ENCODE results near the gene ATP8B3. TPM values are rescaled to one million over a fixed set of nuclear protein-coding genes. Genes with fewer than 3 reads are reported as not detected.

The ATP8B3 gene
- total RNA-seq, 4 donors from 2014 or later, result 1.3 to 2.0 (median 1.6) TPM; not detected in 1

- Histone ChIP-seq H3K9me3 (no peaks in the 10 kb centered on the region), H3K4me1 (no peaks in the 10 kb centered on the region), H3K36me3 (no peaks in the 10 kb centered on the region), H3K4me3 (replicated peaks in 1 of 3) (no peak overlapping the region), H3K27ac (no peak overlapping the region), H3K27me3 (peaks cover 33% of the 10 kb centered on the region)
- WGBS, 2 donors, result 0 to 3% methylated on average over 6 to 8 of the region's 17 CpGs
- no peak for TF ChIP-seq POLR2A (IDR thresholded peaks at IDR 0.05)
- TF ChIP-seq CTCF (IDR thresholded peaks at IDR 0.05), result no peak
- no peak for DNase-seq
- intact Hi-C loops (cut with DNase I), result no loop called here
Observed at GRCh38 chr19:1760020-1760419, 52.1 kb downstream of the ATP8B3 start.

- H3K4me1 ChIP-seq, result no peaks in the 10 kb centered on the region
- no peak overlapping the region for H3K27ac ChIP-seq
- H3K4me3 ChIP-seq (replicated peaks in 1 of 3), result no peak overlapping the region
- peaks cover 33% of the 10 kb centered on the region for H3K27me3 ChIP-seq
- intact Hi-C loops (cut with DNase I), result no loop called here
- TF ChIP-seq CTCF (IDR thresholded peaks at IDR 0.05), result no peak
- TF ChIP-seq POLR2A (IDR thresholded peaks at IDR 0.05), result no peak
- no peak for DNase-seq
- WGBS, 2 donors, result 15 to 19% methylated on average over 10 to 14 of the region's 16 CpGs
- no peaks in the 10 kb centered on the region for H3K9me3 ChIP-seq
- H3K36me3 ChIP-seq, result no peaks in the 10 kb centered on the region
Observed at GRCh38 chr19:1758959-1759903, 52.8 kb downstream of the ATP8B3 start.

- TF ChIP-seq POLR2A (IDR thresholded peaks at IDR 0.05) (no peak), CTCF (IDR thresholded peaks at IDR 0.05) (no peak)
- peaks cover 29% of the 10 kb centered on the region for H3K27me3 ChIP-seq
- H3K36me3 ChIP-seq, result no peaks in the 10 kb centered on the region
- no peak overlapping the region for H3K4me3 ChIP-seq (replicated peaks in 1 of 3)
- no peak for DNase-seq
- 4 to 8% methylated on average over 10 of the region's 10 CpGs for WGBS, 2 donors
- intact Hi-C loops (cut with DNase I), result no loop called here
- H3K9me3 ChIP-seq, result no peaks in the 10 kb centered on the region
- no peaks in the 10 kb centered on the region for H3K4me1 ChIP-seq
- no peak overlapping the region for H3K27ac ChIP-seq
Observed at GRCh38 chr19:1758231-1758577, 53.9 kb downstream of the ATP8B3 start.

- Histone ChIP-seq H3K36me3 (no peaks in the 10 kb centered on the region), H3K9me3 (no peaks in the 10 kb centered on the region), H3K27me3 (peaks cover 29% of the 10 kb centered on the region), H3K4me1 (no peaks in the 10 kb centered on the region), H3K4me3 (replicated peaks in 1 of 3) (no peak overlapping the region), H3K27ac (no peak overlapping the region)
- TF ChIP-seq CTCF (IDR thresholded peaks at IDR 0.05) (no peak), POLR2A (IDR thresholded peaks at IDR 0.05) (no peak)
- no peak for DNase-seq
- WGBS, 2 donors, result 1 to 2% methylated on average over 44 to 64 of the region's 86 CpGs
- intact Hi-C loops (cut with DNase I), result no loop called here
Observed at GRCh38 chr19:1757468-1758230, 54.4 kb downstream of the ATP8B3 start.
